Hippocampal formation (tissue), 2 donors: ENCODE results near the gene ADGRA1.
A peak's percentile ranks its signal among the peaks of the same experiment; 100 is the strongest.

ENCODE experiments used
- DNase-seq, 2 donors: peaks; one replicate each; lab custom pipeline; 2025; lab: John Stamatoyannopoulos, UW

The ADGRA1 gene

GRCh38 chr10:133076274-133077038 lies 11.3 kb upstream of the ADGRA1 start:
- DNase-seq: no peak

- no peak for DNase-seq
Measured at GRCh38 chr10:133079836-133080682, 7.7 kb upstream of the ADGRA1 start.

GRCh38 chr10:133080683-133081040 lies 7.1 kb upstream of the ADGRA1 start:
- DNase-seq: no peak

DNA sequence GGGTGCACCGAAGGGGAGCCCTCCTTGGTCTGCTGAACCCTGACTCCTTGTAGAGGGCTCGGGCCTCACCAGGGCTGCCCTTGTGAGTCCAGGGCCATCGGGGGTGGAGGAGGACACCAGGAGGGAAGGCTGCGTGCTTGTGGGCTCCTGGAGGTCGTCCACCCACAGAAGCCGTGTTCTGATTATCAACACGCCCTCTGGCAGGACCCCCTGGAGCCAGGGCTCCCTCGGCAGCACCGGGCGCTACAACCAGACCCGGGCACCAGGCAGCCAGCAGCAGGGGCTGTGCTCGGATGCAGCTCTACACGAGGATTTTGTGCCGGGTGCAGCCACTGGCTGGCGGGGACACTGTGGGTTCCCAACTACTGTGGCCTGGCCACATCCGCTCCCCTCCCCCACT lies 6.1 kb upstream of the ADGRA1 start:
- no peak for DNase-seq

GRCh38 chr10:133082685-133083421 lies 4.9 kb upstream of the ADGRA1 start:
- DNase-seq: no peak

DNA sequence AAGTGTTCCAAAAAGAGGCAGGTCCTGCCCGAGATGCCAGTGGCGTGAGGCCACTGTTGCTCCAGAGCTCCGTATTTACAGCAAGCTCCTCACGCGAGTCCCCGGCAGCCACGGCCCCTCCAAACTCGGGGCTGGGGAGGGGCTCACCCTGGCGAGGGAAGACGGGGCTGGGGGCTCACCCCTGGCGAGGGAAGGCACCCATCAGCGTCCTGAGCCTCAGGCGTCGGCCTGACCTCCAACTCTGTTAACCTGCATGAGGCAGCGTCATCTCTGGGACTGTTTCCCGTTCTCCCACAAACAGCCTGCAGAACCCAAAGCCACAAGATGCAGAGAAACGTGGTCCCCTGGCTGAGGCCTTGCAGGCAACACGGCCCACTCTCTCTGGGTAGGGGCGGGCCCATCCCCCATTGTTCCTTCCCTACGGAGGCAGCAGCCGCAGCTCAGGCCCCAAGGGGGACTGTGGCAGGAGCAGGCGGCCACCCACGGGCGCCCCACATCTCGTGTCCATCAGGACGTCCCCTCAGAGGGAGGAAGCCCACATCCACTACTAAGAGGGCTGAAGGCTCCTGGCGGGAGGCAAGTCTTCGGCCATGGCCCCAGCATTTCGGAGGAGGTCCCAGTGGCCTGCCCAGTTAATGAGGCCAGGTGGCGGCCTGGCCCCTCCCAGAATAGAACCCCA lies 4.2 kb upstream of the ADGRA1 start:
- DNase-seq: no peak

GRCh38 chr10:133084491-133084890 lies 3.2 kb upstream of the ADGRA1 start:
- DNase-seq: no peak

- no peak for DNase-seq
Measured at GRCh38 chr10:133085251-133086125, 2.2 kb upstream of the ADGRA1 start.

DNA sequence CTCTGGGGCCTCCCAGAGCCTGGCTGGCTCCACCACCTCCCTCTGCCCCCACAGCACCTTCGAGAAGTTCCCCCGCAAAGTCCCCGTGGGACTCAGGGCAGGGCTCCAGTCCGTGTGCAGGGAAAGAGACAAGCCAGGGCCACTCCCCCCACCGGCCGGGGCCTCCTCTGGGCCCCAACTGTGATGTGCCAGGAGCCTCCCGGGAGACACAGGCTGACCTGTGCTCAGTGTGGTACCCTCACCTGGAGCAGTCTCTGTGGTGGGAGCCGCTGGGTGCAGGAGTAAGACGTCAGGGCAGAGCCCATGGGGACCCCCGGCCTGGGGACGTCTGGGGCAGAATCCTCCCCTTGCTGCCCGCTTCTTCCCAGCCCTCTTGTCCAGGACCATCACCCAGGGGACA lies 1.5 kb upstream of the ADGRA1 start:
- DNase-seq: no peak

DNA sequence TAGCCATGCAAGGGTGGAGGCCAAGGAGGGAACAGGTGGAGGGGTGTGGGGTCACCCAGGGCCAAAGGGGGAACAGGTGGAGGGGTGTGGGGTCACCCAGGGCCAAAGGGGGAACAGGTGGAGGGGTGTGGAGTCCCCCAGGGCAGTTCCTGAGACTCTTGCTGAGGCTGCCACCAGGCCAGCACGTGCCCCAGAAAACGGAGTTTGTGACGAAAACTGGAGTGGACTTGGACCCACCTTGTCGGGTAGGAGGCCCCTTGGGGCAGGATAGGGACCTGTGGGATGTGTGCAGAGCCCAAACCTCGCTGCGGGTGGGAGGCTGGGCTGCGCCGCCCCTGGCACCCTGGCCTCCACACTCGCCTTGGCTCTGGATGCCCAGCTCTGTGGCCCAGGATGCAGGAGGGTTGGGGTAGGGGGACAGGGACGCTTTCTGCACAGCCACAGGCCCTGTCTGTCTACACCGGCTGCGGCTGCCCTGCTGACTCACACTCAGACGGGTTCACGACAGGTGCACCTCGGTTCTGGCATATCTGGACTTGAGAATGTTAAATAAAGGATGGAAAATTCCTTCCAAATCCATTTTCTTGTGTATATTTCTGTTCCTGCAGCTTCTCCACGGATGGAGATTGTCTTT lies 562 bp upstream of the ADGRA1 start:
- no peak for DNase-seq

DNA sequence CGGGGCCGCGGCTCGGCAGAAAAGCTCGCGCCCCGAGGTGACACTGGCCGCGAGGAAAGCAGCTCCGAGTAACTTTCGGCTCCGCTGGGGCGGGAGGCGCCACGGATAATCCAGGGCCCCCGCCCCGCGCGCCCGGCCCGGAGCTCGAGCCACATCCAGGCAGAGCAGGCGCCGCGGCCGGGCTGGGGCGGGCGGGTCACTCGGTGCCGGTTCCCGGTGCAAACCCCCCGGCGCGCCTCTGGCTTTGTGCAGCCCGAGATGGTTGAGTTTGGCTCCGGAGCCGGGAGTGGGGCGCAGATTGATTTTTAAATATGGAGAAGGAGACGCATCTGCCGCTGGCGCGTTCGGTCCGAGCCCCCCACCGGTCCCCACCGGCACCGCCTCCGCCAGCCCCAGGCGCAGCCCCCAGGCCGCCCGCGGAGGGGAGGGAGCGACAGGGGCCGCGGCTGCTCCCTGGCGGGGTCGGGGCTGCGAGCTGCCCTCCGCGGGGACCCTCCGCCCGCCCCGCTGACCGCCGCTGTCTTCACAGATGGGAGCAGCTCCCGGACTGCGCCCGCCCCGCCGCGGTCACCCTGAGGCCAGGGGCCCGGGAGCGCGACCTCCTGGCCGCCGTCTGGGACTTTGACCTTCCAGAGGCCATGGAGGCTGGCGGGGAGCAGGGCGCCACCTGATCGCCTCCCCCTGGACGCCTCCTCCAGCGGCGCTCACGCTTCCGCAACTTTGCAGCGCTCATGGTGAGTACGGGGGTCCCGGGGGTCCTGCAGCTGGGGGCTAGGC lies 643 bp downstream of the ADGRA1 start:
- DNase-seq: no peak

DNA sequence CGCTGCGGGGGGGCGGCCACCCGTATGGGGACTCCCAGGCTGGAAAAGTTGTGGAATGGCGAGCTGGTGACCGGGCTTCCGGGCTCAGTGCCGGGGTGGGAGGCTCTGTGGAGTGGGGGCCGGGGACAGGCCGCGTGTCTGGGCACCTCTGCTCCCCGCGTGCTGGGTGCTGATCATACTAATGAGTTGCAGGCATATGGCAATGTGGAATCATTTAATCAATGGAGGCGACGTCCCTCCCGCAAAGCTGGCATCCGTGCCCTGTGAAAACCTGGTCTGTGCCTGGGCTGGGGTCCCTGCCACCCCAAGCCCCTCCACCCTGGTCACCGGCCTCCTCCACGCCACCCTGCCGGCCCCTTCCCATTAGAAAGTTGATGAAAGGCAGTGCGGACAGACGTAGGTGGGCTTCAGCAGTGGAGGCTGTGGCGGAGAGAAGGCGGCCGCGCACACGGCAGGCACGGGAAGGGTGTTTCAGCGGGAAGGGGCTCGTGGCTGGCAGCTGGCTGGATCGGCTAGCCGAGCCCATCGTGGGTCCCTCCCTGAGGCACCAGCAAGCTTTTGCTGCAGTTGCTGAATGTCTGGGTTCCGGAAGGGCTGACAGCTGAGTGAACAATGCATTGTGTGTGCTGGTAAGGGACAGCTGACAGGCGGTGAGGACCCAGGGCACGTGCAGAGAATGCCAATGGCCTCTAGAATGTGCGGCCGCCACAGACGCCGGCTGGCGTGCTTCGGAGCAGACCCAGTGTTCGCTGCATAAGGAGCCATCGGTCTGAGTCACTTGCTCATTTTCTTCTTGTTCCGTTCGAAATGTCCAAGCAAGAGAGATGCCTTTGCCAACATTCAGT lies 1.5 kb downstream of the ADGRA1 start:
- DNase-seq: peak; percentile 85 to 89

DNA sequence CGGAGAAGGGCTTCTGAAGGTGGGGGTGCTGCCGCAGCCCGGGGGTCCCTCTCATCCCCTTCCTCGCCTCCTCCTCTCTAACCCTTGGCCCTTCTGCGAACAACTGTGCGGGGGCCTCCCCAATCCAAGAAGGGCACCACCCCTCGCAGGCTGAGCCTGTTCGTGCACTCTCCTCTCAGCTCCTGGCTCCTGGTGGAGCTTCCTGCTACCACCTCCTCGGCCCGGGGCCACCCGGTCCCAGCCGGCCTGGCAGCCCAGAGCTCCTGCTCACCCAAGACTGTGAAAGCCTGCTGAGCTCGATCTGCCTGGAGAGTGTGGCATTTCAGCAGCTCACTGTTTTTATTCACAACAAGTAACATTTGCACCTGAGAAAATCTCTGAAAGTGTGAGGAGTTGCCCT lies 2.4 kb downstream of the ADGRA1 start:
- no peak for DNase-seq

DNA sequence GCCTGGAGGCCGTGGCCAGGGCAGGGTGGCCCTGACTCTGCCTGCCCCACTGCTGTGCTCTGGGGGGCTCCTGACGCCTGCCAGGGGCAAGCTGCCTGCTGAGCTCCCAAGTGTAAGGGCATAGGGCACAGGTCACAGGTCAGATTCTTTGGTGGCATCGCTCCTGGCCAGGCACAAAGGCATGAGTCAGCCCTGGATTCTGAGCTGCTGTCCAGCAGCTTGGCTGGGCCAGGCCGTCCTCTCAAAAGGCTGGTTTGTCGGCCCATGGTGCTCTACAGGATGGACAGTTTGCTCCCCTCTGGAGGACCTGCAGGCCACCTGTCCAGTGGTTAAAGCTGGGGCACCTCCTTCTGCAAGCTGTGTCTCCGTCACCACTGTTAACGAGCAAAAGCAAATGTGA lies 2.9 kb downstream of the ADGRA1 start:
- no peak for DNase-seq

DNA sequence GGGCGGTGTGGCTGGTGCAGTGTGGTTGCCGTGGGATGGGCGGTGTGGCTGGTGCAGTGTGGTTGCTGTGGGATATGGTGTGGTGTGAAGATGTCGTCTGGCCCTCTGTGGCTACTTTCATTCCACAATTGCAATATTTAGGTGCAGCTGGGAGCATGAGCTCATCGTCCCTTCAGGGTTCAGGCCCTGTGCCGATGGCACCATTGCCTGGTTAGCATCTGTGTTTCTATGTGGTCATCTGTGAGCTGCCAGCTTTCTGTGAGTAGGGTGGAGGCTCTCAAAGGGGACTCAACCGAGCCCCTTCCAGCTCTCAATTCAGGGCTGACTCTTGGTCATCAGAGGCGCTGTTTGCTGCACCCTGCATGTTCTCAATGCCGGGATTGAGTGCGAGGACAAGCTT lies 3.6 kb downstream of the ADGRA1 start:
- no peak for DNase-seq

GRCh38 chr10:133093291-133093690 lies 5.6 kb downstream of the ADGRA1 start:
- no peak for DNase-seq

DNA sequence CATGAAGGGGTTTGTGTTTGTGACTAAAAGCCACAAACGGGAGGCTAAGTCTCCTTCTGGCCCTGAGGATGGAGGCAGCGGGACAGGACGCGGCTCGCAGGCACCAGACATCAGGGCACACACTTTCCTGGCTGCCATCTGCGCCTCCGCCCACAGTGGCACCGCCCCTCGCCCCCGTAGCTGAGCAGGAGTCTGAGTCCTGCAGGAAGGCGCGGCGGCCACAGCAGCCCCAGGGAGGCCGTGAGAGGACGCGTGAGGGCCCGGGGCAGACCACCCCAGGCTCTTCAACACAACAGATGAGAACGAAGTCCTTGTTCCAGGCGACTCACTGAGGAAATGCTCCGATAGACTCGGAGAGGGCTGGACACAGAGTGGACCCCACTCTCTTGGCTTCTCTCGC lies 6.6 kb downstream of the ADGRA1 start:
- DNase-seq: no peak

DNA sequence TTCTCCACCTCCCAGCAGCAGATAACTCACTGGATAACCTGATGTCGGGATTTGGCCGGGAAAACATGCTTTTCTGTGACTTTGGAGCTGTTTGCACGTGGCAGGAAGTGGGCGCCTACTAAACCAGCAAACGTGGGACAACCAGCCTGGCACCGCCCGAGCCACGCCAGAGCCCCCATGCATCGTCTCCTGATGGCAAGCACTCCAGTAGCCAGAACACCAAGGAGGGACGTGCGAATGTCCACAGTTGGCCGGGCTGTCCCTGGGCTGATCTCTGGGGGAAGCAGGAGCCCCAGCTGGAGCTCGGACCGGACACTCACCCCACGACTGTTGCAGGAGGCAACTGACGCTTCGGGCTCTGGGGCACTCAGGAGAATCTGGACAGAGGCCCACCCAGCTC lies 7.1 kb downstream of the ADGRA1 start:
- DNase-seq: no peak

- no peak for DNase-seq
Measured at GRCh38 chr10:133095586-133095985, 7.9 kb downstream of the ADGRA1 start.
